ENCODE measurements around the gene SAPCD1.

- no peak for TF ChIP-seq EZH2 (IDR thresholded peaks at IDR 0.05; ENCODE audit: borderline replicate concordance, insufficient read depth, low read depth, low read length, poor library complexity, severe bottlenecking)
- TF ChIP-seq CTCF (IDR thresholded peaks at IDR 0.05): no peak
Measured at GRCh38 chr6:31750411-31751022, 11.9 kb upstream of the SAPCD1 start.

Measured in B cell (primary cell).